Fibroblast of villous mesenchyme (primary cell): ENCODE data around the gene LGALS7. TPM values are rescaled to one million over a fixed set of nuclear protein-coding genes. Genes with fewer than 3 reads are reported as not detected.

Experiments
- DNase-seq: peaks from one replicate; pipeline ENCODE4 v3.0.0-alpha.2; 2010; ENCODE audit warnings: low read depth
- H3K4me3 ChIP-seq: 2 replicates; pipeline ENCODE4 v1.5.1; 2011; ENCODE audit warnings: low read depth, mild to moderate bottlenecking, low read length
- CTCF ChIP-seq: IDR thresholded peaks from 2 replicates; pipeline ENCODE4 v1.5.1; 2012; ENCODE audit warnings: low read depth, mild to moderate bottlenecking, low read length; ENCODE audit not compliant: insufficient read depth
- total RNA-seq: library from RNA; depleted of rRNA; stranded (reverse); fragments of >200 nt; gene quantifications from 2 replicates; pipeline ENCODE4 v1.2.3, GENCODE V29; 2012

Gene LGALS7
- total RNA-seq, 1 donor = not detected

DNA sequence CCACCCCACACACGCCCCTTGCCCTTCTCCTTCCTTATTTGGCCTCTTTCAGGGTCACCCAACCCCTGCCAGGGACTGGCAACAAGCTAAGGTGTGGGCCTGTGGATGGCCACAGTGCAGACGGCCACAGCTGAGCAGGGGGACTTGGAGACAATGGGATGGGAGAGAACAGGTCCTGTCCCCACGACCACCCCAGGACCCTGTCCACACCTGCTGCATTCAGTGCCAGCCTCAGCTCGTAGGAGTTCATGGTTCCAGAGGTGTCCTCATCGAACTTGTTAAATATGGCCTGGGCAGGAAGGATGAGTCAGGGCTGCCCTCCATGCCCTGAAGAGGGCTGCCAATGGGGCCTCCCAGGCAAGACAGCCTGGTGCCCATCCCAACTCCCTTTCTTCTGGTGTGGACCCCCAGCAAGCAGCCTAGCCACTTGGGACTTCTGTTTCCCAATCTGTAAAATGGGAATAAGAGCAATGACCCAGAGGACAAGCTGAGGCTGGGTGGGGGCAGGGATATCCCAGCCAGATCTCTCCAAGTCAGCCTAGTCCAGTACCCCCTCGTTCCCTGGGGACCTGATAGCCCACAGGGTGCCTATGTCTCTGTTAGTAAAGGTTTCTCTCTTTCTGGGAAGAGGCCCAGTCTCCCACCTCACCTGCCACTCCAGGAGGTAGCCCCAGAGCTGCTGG, 39.7 kb downstream of the LGALS7 start:
- no peak for DNase-seq
- H3K4me3 ChIP-seq = no peak overlapping the region
- TF ChIP-seq CTCF = no peak

- no peak for TF ChIP-seq CTCF
- DNase-seq = no peak
Measured at GRCh38 chr19:38733241-38733492, 40.1 kb downstream of the LGALS7 start.

DNA sequence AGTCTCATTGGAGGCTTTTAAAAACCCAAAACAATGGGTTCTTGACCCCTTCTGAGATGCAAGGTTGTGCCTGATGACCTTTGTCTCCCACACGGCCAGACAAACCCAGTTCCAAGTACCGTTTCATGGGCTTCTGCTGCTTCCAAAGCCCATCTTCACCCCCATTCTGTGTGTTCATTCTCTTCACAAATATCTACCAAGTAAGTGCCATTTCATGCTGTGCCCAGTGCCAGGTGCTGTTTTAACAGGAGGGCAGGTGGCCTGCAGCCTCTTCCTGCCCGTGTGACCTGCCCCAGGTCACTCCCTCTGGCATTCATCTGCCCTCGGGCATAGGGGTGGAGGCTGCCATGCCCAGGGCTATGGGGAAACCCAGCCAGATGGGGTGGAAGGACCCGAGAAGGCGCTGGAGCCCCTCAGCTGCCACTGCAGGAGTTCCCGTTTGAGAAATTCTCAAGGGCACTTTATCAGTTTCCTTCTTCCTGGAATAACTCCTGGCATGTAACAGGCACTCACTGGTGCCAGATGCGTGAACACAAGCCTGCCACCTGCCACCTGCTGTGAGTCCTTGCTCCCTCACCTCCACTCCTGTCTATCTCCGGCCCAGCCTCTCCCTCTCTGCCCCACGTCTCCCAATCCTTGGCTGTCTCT, 41.5 kb downstream of the LGALS7 start:
- no peak overlapping the region for H3K4me3 ChIP-seq
- DNase-seq = no peak
- no peak for TF ChIP-seq CTCF

More at GRCh38 chr19:38733241-38733492, 40.1 kb downstream of the LGALS7 start:
- H3K4me3 ChIP-seq = no peak overlapping the region

GRCh38 chr19:38730731-38731589, 42.4 kb downstream of the LGALS7 start:
- H3K4me3 ChIP-seq = no peak overlapping the region
- no peak for TF ChIP-seq CTCF
- DNase-seq = no peak

GRCh38 chr19:38730470-38730730, 42.9 kb downstream of the LGALS7 start:
- H3K4me3 ChIP-seq = no peak overlapping the region
- TF ChIP-seq CTCF = no peak
- no peak for DNase-seq

DNA sequence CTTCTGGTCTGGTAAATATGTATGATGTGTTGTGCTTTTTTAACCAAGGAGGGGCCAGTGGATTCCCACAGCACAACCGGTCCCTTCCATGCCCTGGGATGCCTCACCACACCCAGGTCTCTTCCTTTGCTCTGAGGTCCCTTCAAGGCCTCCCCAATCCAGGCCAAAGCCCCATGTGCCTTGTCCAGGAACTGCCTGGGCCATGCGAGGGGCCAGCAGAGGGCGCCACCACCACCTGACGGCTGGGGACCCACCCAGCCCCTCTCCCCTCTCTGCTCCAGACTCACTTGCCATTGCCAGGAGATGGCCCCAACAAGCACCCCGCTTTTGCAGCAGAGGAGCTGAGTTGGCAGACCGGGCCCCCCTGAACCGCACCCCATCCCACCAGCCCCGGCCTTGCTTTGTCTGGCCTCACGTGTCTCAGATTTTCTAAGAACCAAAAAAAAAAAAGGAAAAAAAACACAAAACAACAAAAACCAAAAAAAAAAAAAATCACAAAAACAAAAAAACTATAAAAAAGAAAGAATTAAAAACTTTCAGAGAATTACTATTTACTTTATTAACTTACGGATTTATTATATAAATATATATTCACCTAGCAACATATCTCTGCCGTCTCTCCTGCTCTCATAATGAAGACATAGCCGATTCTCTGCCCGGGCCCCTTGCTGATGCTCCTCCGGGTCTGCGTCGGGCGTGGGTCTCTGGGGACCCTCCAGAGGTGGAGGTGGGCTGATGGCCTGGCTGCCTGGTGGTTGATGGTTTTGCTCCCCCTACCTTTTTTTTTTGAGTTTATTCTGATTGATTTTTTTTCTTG, 43.5 kb downstream of the LGALS7 start:
- DNase-seq = peak; percentile 66
- peak; percentile 86 for TF ChIP-seq CTCF

More for the DNA sequence above, 43.5 kb downstream of the LGALS7 start:
- H3K4me3 ChIP-seq = no peak overlapping the region
